Activated CD4-positive, alpha-beta T cell treated with anti-CD3 and anti-CD28 coated beads, Interleukin-10, Interleukin-2, amounts not matched to agents 100 ng/mL and 50 ng/mL, durations not matched to agents 16 hours and 8 hours (primary cell): ENCODE data around the gene GLB1L3.
"Not testable (repeated sequence)": the region's sequence is repeated elsewhere in the genome, so short reads cannot be mapped to it uniquely, and the experiment has no call there.

Experiments
- DNase-seq: peaks from one replicate; pipeline ENCODE4 v3.0.0-alpha.2; 2020

Gene GLB1L3

DNA sequence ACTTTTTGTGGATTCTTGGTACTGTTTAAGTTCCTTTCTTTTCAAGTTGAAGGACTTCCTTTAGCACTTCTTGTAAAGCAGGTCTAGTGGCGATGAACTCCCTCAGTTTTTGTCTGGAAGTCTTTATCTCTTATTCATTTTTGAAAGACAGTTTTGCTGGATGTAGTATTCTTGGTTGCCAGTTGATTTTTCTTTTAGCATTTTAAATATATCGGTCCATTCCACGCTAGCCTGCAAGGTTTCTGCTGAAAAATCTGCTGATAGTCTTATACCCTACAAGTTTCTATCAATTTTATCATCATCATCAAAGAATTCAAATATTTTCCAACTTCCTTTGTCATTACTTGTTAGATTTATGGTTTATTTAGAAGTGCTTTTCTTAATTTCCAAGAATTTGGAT is 40.9 kb downstream of the GLB1L3 start:
- DNase-seq, result no peak

DNA sequence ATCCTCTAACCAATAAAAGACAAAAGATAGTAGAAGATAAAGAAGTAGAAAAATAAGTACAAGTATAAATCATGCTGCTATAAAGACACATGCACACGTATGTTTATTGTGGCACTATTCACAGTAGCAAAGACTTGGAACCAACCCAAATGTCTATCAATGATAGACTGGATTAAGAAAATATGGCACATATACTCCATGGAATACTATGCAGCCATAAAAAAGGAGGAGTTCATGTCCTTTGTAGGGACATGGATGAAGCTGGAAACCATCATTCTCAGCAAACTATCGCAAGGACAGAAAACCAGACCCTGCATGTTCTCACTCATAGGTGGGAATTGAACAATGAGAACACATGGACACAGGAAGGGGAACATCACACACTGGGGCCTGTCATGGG is 45.2 kb downstream of the GLB1L3 start:
- not testable (repeated sequence) for DNase-seq

DNA sequence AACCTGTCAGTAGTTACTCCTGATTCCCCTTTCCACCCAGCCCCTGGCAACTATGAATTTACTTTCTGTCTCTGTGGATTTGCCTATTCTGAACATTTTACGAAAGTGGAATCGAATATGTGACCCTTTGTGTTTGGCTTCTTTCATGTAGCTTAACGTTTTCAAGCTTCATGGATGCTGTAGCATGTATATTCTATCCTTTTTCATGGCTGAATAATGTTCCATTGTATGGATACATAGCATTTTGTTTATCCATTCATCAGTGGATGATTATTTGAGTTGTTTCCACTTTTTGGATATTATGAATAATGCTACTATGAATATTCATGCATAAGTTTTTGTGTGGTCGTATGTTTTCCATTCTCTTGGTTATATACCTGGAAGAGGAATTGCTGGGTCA is 46.4 kb downstream of the GLB1L3 start:
- no peak for DNase-seq

DNA sequence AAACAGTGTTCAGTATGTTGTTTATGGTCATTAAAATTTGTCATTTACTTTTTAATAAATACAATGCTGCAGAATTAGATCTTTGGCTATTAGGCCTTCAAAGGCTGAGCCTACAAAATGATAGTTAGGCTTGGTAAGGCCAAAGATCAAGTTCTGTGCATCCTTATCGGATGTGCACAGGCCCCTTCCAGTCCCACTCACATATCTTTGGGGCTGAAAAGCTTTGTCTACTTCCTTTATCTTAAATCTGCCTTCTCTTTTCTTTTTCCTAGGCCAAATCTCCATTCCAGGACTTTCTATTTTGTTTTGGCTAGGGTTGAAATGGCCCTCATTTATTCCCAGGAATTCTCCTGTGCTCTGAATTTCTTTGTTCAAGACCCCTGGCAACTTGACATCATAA is 52.3 kb downstream of the GLB1L3 start:
- DNase-seq, result no peak

DNA sequence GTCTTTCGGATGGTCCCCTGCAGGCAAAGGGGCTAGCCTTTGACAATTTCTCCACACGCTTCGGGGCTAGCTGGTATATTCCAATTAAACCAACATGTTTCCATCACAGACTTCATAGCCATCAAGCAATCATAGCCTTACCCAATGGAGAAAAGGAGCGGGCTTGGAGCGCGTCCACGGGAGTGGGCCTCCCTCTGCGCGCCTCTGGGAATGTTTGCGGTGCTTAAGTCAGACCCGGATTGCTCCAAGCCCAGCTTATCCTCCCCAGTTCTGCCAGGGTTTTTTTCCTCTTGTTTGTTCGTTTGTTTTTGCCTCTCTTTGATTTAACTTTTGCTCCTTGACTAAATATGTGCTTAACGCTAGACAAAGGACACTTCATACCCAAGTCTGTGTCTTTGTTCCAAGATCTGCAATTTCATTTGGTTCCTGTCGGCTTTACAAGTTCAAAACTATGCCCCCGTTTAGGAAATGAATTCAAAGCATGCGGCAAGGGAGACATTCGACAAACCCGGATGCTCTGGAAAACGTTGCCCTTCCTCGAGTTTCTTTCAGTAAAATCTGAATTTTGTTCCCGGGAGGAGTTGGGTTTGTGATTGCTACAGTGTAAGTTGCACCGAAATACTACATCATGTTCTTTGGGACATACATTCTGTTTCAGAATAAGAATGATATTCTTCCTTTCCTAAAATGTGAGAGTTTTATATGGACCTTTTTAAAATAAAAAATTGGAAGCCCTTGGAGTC is 54.6 kb downstream of the GLB1L3 start:
- no peak for DNase-seq

DNA sequence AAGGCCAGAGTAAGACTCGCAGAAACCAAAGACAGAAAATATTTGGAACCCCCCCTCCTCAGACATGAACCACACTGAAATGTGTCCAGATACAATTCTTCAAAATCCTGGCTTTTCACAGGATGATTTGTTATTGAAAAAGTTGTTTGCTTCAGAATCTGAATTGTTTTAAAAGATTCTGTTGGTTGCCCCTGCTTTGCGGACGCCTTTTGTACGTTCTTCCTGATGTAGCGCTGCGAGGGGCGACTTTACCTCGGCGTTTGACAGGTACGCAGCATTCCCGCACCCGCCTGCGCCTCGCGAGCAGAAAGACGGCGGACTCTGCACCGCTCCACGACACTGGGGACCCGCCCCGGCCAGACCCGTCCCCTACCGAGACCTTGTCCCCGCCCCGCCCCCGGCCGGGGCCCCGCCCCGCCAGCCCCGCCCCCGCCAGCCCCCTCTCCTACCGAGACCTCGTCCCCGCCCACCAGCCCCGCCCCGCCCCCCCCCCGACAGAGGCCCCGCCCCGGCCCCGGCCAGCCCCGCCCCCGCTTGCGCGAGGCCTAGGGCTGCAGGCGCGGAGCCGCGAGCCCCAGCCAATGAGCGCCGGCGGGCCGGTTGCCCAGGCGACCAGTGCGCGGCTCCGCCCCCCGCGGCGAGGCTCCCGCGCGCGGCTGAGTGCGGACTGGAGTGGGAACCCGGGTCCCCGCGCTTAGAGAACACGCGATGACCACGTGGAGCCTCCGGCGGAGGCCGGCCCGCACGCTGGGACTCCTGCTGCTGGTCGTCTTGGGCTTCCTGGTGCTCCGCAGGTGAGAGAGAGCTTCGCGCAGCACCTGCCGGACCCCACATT is 55.4 kb downstream of the GLB1L3 start, which contains the start of gene GLB1L2:
Gene GLB1L2 (plus strand): TSS at position 635 of the 835 bp plus-strand sequence. CDS start 74 bp downstream, at position 709.
- DNase-seq, result peak; percentile 84

GRCh38 chr11:134332189-134332631 is 56.0 kb downstream of the GLB1L3 start:
- peak; percentile 11 for DNase-seq

- DNase-seq, result no peak
Measured at GRCh38 chr11:134332782-134333181, 56.6 kb downstream of the GLB1L3 start.

- DNase-seq, result no peak
Measured at GRCh38 chr11:134333312-134333711, 57.1 kb downstream of the GLB1L3 start.

DNA sequence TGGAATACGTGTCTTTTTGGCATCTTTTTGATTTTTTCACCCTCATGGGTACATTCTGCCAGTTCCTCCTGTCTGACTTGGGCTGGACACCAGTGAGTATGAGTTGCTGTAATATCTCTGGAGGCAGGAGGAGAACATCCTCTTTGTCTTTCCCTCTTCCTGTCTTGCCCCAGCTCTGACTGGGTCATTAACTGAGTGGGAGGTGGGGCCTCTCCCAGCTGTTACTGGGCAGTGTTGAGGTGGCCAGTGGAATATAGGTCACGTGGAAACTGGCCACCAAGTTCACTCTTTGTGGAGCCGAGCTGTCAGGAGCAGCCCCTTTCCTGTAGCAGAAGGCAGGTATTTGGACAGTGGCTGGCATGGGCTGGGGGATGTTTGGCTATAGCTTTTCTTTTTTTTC is 57.8 kb downstream of the GLB1L3 start:
- no peak for DNase-seq

DNA sequence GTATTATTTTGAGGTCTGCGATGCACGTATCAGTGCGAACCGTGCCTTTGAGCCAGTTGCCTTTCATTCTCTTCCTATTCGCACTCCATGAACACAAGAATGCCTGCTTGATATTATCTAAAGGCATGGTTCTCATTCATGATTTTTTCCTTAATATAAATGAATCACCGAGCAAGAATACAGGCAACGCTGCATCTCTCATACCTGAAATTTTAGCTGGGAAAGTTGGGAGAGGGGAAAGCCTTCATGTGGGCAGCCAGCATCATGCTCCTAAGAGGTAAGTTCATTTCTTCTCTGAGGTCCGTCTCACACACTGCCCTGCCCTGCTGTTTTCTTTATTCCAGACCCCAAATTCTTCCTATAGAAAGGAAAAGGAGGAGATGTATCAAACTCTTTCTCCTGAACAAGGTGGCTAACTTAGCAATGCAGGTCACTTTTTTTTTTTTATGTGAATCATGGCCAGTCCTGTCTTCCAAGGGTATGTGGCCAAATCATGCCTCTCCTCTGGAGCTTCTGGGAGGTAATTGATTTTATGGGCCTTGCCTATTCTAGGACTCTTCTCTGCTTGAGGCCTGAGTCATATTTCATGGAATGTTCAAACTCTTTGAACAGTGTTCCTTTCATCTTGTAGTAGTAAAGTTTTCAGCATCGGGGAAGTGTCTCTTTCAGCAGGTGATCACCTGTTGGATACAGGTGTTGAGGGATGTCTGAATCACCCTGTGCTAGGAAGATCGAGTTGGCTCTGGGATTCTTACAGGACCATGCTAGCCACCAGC is 58.8 kb downstream of the GLB1L3 start:
- DNase-seq, result no peak

DNA sequence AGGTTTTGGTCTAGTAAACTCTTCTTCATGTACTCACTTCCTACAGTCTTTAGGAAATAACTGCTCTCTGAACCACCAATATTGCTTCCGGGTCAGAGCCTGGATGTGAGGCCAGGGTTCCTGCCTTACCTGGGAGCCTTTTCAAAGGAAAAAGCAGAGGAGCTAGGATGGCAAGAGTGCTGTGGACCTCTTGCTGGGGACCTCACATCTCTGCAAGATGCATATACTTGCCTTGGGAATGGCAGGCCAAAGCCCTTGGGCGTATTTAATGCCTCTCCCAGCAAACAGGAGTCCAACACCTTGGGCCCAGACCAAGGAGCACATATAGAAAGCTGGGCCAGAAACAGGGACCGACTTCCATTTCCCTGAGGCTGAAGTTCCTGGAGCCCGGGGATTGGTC is 60.9 kb downstream of the GLB1L3 start:
- DNase-seq, result no peak

DNA sequence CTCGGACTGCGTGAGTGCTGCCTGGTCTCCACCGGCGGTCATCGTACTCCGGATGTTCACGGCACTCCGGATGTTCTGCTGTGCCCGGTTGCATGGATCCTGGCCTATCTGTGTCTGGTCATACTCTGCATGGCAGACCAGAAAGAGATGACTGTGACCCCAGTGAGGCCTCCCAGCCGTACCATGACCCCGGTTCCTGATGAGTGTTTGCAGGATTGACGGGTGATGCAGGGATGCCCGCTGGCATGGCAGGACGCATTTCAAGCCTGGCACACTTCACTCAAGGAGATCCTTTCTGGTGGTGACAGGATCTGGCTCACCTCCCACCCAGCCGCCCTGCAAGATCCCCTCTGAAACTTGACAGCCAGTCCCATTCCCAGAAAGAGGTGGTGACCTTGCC is 61.9 kb downstream of the GLB1L3 start:
- DNase-seq, result no peak

DNA sequence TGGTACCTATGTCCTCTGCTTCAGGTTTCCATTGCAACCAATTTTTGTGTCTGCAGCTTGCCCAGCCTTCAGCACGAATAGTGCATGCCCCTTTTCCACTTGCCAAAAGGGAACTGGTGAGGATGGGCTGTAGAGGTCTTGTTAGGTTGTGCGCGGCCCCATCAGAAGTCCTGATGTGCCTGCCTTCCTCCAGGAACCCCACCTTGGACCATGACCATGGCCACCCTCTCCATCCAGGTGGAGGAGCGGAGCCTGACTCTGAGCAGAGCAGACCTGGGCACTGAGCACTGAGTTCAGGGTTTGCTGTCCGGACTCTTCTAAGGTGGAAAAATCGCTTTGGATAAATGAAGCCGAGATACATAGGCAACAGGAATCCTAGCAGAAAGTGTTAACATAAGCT is 62.5 kb downstream of the GLB1L3 start:
- no peak for DNase-seq

- DNase-seq, result no peak
Measured at GRCh38 chr11:134339756-134340155, 63.6 kb downstream of the GLB1L3 start.

DNA sequence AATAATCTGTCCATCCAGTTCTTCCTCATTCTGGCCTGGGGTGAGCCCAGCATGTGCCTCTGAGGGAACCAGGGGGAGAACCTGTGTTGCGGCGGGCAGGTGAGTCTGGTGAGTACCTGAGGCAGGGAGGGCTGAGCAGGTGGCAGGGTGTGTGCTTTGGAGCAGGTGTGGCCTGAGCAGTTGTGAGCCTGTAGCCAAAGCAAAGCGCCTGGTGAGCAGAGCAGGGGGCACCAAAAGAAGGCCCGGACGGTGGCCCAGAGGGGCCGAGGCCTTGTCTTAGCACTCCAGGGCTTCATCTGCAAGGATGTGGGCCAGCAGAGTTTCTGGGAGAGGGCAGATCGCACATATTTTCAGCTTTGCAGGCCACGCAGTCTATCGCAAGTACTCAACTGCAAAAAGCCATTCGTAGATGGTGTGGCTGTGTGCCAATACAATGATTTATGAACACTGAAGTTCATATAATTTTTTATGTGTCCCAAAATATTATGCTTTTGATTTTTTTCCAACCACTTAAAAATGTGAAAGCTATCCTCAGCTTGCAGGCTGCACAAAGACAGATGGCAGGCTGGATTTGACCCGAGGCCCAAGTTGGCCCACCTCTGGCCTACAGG is 64.3 kb downstream of the GLB1L3 start:
- no peak for DNase-seq

GRCh38 chr11:134341805-134342571 is 65.8 kb downstream of the GLB1L3 start:
- no peak for DNase-seq

DNA sequence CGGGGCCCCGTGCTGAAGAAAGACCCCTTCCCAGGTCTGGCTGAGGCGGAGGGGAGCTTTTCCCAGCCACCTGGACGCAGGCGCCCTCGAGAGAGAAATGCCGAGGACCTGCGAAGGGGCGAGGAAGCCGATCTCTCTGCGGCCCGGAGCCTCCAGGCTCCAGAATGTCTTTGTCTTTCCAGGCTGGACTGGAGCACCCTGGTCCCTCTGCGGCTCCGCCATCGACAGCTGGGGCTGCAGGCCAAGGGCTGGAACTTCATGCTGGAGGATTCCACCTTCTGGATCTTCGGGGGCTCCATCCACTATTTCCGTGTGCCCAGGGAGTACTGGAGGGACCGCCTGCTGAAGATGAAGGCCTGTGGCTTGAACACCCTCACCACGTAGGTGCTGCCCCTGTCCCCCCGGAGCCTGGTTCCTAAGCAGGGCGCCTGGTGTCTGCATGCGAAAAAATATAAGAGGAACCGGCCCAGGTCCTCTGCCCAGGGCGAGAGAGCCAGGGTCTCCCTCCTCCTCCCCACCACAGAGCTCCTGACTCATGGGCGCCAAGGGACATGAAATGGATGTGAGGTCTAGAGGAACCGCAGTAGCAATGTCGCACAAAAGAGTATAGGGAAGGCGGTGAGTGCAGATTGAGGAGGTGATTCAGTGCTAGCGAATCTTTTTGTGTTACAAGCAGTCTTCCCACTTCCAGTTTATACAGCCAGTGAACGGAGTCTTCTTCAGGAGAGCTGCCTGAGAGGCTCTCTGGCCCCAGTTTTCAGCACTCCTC is 66.6 kb downstream of the GLB1L3 start:
- DNase-seq, result no peak

GRCh38 chr11:134343646-134344045 is 67.5 kb downstream of the GLB1L3 start:
- DNase-seq, result no peak

GRCh38 chr11:134344497-134345236 is 68.5 kb downstream of the GLB1L3 start:
- DNase-seq, result not testable (repeated sequence)

DNA sequence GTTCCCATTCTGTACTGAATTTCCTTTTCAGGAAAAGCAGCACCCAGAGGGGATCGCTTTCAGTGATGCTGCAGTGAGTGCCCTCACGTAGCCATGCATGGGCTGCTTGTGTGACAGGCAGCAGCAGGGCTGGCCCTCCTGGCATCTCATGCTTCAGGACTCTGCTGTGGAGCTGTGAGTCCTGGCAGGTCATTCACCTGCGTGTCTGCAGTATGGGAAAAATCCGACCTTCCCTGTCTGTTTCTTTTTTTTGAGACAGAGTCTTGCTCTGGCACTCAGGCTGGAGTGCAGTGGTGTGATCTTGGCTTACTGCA is 69.0 kb downstream of the GLB1L3 start:
- no peak for DNase-seq
